Subcutaneous adipose tissue (tissue), 4 donors: Measurements from ENCODE around the gene SLC24A3. TPM values are rescaled to one million over a fixed set of nuclear protein-coding genes. Genes with fewer than 3 reads are reported as not detected.

Experiments used
- total RNA-seq, 4 donors: library from RNA; depleted of rRNA; stranded (reverse); fragments of >200 nt; gene quantifications; one replicate each; pipeline ENCODE4 v1.1.0, GENCODE V29; 2016
- TF ChIP-seq, protein P1 (sequence below): fragments of 450-650 bp; IDR thresholded peaks from one replicate; pipeline ENCODE4 v1.5.1; 2016; ENCODE audit warnings: low read depth, mild to moderate bottlenecking, control low read depth, antibody characterized with exemption, moderate library complexity

Gene SLC24A3
- total RNA-seq, 4 donors from 2014 or later = 4.6 to 12.2 (median 9.1) TPM

DNA sequence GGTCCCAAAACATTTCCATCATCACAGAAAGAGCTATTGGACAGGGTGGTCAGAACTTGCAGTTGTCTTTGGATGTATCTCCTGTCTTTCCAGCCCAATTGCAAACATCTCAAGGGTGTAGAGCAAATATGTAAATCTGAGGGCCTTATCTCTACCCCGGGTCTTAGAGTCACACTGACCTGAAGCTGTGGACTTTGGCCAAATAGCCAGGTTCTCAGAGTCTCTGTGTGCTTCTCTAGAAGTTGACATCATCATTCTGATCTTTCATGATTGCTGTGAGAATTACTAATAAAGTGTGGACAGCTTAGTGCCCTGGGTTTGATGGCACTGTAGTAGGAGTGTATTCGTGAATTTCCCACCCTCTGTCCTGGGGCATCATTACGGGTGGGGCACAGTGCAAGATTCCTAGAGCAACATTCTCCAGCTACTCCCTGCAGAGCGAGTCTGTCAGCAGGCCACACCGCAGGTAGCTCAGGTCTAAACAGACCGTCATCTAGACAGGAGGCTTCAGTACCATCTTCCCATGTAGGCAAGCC lies 71.1 kb downstream of the SLC24A3 start:
- TF ChIP-seq, protein P1, sequence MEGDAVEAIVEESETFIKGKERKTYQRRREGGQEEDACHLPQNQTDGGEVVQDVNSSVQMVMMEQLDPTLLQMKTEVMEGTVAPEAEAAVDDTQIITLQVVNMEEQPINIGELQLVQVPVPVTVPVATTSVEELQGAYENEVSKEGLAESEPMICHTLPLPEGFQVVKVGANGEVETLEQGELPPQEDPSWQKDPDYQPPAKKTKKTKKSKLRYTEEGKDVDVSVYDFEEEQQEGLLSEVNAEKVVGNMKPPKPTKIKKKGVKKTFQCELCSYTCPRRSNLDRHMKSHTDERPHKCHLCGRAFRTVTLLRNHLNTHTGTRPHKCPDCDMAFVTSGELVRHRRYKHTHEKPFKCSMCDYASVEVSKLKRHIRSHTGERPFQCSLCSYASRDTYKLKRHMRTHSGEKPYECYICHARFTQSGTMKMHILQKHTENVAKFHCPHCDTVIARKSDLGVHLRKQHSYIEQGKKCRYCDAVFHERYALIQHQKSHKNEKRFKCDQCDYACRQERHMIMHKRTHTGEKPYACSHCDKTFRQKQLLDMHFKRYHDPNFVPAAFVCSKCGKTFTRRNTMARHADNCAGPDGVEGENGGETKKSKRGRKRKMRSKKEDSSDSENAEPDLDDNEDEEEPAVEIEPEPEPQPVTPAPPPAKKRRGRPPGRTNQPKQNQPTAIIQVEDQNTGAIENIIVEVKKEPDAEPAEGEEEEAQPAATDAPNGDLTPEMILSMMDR = no peak

DNA sequence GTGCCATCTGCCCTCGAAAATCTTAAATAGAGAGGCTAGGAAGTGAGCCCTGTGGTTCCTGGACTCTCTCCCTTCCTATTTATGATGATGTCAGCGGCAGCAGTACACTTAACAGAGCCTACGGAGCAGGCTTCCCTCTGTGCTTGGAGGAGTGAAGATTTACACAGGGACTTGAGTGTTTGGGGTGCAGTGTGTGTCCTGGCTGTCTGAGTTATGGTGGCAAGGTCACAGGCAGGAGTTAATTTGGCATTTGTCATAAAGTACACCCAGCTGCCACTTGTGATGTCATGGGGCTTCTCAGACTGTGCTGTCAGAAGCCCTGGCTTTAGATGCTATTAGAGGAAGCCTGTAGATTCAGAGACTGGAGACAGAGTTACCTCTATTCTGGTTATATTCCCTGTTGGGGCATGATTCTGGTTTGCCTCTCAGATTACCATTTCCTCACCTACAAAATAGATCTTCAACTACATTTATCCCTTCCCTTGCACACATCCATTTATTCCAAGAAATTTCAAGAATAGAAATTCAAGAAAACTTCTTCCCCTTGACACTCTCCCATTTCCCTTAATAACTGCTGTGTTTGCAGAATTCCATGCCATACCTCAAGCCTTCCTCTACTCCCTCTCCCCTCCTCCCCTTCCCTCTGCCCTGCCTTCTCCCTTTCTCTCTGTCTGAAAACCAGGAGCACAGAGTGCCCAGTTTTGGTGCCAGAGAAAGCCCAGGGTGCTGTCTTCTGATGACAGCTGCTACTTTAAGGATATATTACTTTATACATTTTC lies 72.1 kb downstream of the SLC24A3 start:
- TF ChIP-seq, protein P1 = no peak

DNA sequence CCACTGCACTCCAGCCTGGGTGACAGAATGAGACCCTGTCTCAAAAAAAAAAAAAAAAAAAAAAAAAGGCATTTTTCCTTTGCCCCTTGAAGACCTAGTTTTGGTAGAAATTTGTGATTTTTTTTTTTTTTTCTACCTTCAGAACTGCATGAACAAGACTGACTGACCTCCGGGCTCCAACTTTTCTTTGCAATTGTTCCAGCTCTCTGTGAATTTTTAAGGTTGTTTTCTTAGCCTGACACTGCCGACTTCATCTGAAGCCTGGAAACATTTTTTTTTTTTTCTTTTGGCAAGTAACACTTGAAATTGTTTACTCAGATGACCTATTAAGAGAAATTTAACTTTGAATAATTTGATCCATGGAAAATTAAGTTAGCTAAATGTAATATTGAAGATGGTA lies 73.0 kb downstream of the SLC24A3 start:
- TF ChIP-seq, protein P1 = no peak

DNA sequence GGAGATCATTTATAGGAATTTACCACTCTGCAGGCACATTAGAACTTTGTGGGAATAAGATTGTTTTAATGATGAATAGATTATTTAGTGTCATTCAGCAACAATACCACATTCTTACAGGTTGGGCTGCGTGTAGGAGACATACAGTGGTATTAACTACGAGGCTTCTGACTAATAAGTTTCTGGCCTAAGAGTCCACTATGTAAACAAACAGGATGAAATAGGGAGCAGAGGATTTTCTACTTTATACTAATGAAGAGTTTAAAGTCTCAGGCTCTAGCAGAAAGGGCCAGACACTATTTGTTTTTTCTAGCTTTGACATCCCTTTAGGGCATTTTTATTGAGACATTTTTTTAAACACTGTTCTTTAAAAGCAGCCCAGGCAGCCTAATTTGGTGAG lies 75.6 kb downstream of the SLC24A3 start:
- TF ChIP-seq, protein P1 = no peak

DNA sequence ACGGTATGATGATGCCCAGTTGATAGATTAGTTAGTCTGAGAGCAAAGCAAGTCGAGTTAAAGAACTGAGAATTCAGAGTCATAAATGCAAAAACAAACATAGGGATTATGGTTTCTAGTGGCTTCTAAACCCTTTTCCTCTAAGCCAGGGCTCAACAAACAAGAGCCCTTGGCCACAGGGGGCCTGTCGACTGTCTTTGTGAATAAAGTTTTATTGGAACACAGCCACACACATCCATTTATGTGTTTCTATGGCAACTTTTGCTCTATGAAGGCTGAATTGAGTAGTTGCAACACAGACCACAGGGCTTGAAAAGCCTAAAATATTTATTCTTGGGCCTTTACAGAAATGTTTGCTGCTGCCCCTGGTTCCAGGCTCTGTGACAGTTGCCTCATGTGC lies 76.2 kb downstream of the SLC24A3 start:
- TF ChIP-seq, protein P1 = no peak

DNA sequence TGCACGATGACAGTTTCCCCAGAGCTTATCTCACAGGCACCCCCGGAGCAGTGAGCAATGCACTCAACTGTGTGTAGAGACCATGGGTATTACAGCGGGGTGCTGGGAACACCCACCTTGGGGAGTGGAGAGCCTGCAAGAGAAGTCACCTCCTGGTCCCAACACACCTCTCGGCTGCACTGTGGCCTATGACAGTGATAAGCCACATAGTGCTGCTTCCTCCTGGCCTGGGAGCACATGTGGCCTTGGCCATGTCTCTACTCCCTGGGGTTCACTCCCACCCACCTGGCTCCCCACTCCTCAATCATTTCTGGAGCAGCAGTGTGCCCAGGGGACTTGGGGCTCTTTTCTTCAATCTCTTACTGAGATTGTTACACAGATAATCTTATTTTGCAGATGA lies 77.0 kb downstream of the SLC24A3 start:
- TF ChIP-seq, protein P1 = no peak

DNA sequence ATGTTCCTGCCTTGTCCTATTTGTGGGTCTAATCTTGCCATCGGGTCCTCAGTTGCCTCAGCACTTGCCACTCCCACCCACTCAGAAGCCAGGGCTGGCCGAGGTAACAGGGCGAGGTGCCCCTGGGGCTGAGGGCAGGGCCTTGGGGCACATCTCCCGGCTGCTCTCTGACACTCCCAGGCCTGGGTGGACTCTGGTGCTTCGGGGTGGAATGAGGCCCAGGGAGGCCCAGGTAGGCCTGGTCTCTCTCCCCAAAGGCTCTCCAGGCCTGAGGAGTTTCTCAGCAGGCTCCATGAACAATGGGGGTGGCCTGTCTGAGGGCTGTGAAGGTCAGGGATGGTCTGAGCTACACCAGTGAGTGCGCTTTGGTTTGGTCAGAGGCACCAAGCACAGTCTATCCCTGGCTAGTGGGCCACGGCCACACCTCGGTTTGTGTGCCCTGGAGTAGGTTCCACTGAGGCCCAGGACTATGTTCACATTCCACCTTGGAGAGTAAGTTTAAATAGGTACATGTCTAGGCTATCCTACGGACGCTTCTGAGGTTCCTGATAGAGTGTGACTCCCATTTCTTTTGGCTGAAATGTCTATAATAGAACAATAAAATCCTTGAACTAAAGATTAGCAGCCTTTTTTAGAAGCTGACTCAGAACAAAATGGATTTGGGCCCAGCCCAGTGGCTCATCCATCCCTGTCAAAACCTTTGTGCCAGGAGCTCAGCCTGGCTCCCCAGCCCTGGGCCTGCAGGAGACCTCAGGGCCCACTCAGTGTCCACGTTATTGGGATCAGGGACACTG lies 78.8 kb downstream of the SLC24A3 start:
- TF ChIP-seq, protein P1 = no peak
